HL-60 (cell line): ENCODE data around the gene SPART.
"Not testable (repeated sequence)": the region's sequence is repeated elsewhere in the genome, so short reads cannot be mapped to it uniquely, and the experiment has no call there.

Experiments used
- DNase-seq, 2 experiments: peaks; one replicate each; pipeline ENCODE4 v3.0.0-alpha.2; 2010 to 2020; ENCODE audit warnings: low read depth in 1 of 2, low spot score in 1 of 2
- H3K27ac ChIP-seq: fragments of 250-450 bp; sonication (Bioruptor Pico); replicated peaks from 2 replicates; pipeline ENCODE4 v1.5.1; 2020; ENCODE audit warnings: mild to moderate bottlenecking, moderate library complexity
- H3K27me3 ChIP-seq: fragments of 250-450 bp; sonication (Bioruptor Pico); 2 replicates; pipeline ENCODE4 v1.5.1; 2021; ENCODE audit warnings: mild to moderate bottlenecking, moderate library complexity; ENCODE audit not compliant: insufficient read depth, poor library complexity, severe bottlenecking
- H3K4me3 ChIP-seq: replicated peaks from 2 replicates; pipeline ENCODE4 v1.5.1; 2011; ENCODE audit warnings: mild to moderate bottlenecking, control low read depth, low read length; ENCODE audit not compliant: insufficient read depth
- CTCF ChIP-seq: IDR thresholded peaks from one replicate; pipeline ENCODE4 v1.5.1; 2011; ENCODE audit warnings: low read length, control low read depth, inconsistent platforms; ENCODE audit not compliant: insufficient read depth
- GABPA ChIP-seq: IDR thresholded peaks from 2 replicates; pipeline ENCODE4 v1.6.1; 2012; ENCODE audit warnings: low read depth
- POLR2AphosphoS5 ChIP-seq: IDR thresholded peaks from 2 replicates; pipeline ENCODE4 v1.6.1; 2012; ENCODE audit warnings: low read depth
- SPI1 ChIP-seq: IDR thresholded peaks from 2 replicates; pipeline ENCODE4 v1.6.1; 2012; ENCODE audit warnings: low read depth, mild to moderate bottlenecking, borderline replicate concordance
- TF ChIP-seq, protein P1 (sequence below): IDR thresholded peaks from 2 replicates; pipeline ENCODE4 v1.6.1; 2012; ENCODE audit warnings: low read depth; ENCODE audit not compliant: insufficient replicate concordance

SPART gene

GRCh38 chr13:36328821-36329220 is 17.4 kb downstream of the SPART start:
- Histone ChIP-seq H3K27ac (no peak overlapping the region), H3K4me3 (no peak overlapping the region), H3K27me3 (no peaks in the 10 kb centered on the region)
- TF ChIP-seq, protein P1, sequence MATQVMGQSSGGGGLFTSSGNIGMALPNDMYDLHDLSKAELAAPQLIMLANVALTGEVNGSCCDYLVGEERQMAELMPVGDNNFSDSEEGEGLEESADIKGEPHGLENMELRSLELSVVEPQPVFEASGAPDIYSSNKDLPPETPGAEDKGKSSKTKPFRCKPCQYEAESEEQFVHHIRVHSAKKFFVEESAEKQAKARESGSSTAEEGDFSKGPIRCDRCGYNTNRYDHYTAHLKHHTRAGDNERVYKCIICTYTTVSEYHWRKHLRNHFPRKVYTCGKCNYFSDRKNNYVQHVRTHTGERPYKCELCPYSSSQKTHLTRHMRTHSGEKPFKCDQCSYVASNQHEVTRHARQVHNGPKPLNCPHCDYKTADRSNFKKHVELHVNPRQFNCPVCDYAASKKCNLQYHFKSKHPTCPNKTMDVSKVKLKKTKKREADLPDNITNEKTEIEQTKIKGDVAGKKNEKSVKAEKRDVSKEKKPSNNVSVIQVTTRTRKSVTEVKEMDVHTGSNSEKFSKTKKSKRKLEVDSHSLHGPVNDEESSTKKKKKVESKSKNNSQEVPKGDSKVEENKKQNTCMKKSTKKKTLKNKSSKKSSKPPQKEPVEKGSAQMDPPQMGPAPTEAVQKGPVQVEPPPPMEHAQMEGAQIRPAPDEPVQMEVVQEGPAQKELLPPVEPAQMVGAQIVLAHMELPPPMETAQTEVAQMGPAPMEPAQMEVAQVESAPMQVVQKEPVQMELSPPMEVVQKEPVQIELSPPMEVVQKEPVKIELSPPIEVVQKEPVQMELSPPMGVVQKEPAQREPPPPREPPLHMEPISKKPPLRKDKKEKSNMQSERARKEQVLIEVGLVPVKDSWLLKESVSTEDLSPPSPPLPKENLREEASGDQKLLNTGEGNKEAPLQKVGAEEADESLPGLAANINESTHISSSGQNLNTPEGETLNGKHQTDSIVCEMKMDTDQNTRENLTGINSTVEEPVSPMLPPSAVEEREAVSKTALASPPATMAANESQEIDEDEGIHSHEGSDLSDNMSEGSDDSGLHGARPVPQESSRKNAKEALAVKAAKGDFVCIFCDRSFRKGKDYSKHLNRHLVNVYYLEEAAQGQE: no peak
- TF ChIP-seq CTCF (no peak), SPI1 (no peak), POLR2AphosphoS5 (no peak), GABPA (no peak)
- DNase-seq: no peak

GRCh38 chr13:36325912-36326311 is 20.3 kb downstream of the SPART start:
- no peak for DNase-seq
- H3K27ac ChIP-seq: no peak overlapping the region
- no peaks in the 10 kb centered on the region for H3K27me3 ChIP-seq
- no peak overlapping the region for H3K4me3 ChIP-seq
- TF ChIP-seq CTCF (no peak), SPI1 (no peak), POLR2AphosphoS5 (no peak), GABPA (no peak)
- TF ChIP-seq, protein P1: no peak

DNA sequence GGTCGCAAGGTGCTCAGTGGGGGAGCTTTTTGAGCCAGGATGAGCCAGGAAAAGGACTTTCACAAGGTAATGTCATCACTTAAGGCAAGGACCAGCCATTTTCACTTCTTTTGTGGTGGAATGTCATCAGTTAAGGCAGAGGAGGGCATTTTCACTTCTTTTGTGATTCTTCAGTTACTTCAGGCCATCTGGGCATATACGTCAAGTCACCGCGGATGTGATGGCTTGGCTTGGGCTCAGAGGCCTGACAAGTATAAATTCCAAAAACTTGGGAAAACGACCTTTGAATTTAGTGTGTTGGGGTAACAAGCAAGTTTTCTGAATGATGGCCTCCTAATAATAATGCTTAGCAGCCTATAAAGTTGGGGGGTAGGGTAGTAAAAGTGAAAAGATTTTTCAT is 21.3 kb downstream of the SPART start:
- not testable (repeated sequence) for DNase-seq, H3K27me3 ChIP-seq, H3K27ac ChIP-seq, H3K4me3 ChIP-seq

- H3K27ac ChIP-seq: no peak overlapping the region
- H3K4me3 ChIP-seq: no peak overlapping the region
- no peak for DNase-seq
- no peaks in the 10 kb centered on the region for H3K27me3 ChIP-seq
- TF ChIP-seq CTCF: no peak
- TF ChIP-seq, protein P1: no peak
- TF ChIP-seq GABPA: no peak
- no peak for TF ChIP-seq POLR2AphosphoS5
- TF ChIP-seq SPI1: no peak
Observed at GRCh38 chr13:36323951-36324566, 22.1 kb downstream of the SPART start.
